ENCODE measurements around the gene ADAMTS2.

Gene ADAMTS2

DNA sequence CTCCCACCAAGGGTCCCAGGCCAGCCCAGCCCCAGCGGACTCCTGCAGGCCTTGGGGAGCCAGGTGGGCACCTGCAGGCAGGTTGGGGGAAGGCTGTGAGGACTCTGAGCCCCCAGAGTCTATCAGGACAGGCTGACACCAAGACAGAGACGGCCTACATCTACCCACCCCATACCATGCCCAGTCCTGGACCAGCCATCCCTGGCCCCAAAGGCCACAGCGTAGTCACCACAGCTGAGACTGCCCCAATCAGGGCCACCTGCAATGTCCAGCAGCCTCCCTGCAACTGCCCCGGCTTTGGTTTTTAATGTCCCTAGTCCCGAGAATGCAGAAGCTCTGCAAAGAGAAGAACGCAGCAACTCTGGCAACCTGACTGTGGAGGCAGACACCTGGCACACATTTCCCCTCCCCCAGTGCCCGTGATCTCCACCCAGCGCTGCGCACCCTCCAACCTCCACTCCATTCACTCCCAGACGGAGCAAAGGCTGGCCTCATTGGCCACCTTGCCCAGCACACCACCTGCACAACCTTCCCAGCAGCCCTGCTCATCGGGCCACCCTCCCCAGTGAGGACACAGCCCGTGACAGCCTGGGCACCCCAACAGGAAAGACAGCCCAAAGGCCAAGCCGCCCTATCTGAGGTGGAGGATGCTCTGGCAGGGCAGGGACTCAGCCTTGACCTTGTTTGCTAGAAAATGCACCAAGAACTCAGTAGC lies 14.9 kb downstream of the ADAMTS2 start:
- Histone ChIP-seq H3K9me3 (ENCODE audit: low read length) (no peaks in the 10 kb centered on the region), H2AFZ (ENCODE audit: low read length) (no peak overlapping the region), H3K4me2 (ENCODE audit: low read length) (no peak overlapping the region), H3F3A (ENCODE audit: insufficient read depth, low read length) (no peaks in the 10 kb centered on the region), H4K20me1 (ENCODE audit: insufficient read depth, low read length) (no peaks in the 10 kb centered on the region), H3K9ac (ENCODE audit: low read length) (no peak overlapping the region), H3K36me3 (ENCODE audit: insufficient read depth, low read length) (no peaks in the 10 kb centered on the region), H3K79me2 (ENCODE audit: insufficient read depth, low read length) (no peaks in the 10 kb centered on the region), H3K4me3 (ENCODE audit: low read depth, low read length, poor library complexity, severe bottlenecking) (no peak overlapping the region), H3K4me1 (ENCODE audit: insufficient read depth, low read length, severe bottlenecking) (no peaks in the 10 kb centered on the region), H3K27me3 (ENCODE audit: insufficient read depth, low read length) (no peaks in the 10 kb centered on the region), H3K27ac (ENCODE audit: low read depth, low read length, poor library complexity, severe bottlenecking) (no peak overlapping the region), H3K9me2 (ENCODE audit: low read depth, low read length) (no peaks in the 10 kb centered on the region)
- TF ChIP-seq EZH2 (IDR thresholded peaks at IDR 0.05; ENCODE audit: borderline replicate concordance, low read length) = no peak
- TF ChIP-seq, protein P1, sequence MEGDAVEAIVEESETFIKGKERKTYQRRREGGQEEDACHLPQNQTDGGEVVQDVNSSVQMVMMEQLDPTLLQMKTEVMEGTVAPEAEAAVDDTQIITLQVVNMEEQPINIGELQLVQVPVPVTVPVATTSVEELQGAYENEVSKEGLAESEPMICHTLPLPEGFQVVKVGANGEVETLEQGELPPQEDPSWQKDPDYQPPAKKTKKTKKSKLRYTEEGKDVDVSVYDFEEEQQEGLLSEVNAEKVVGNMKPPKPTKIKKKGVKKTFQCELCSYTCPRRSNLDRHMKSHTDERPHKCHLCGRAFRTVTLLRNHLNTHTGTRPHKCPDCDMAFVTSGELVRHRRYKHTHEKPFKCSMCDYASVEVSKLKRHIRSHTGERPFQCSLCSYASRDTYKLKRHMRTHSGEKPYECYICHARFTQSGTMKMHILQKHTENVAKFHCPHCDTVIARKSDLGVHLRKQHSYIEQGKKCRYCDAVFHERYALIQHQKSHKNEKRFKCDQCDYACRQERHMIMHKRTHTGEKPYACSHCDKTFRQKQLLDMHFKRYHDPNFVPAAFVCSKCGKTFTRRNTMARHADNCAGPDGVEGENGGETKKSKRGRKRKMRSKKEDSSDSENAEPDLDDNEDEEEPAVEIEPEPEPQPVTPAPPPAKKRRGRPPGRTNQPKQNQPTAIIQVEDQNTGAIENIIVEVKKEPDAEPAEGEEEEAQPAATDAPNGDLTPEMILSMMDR (IDR thresholded peaks at IDR 0.05; ENCODE audit: low read length) = no peak

DNA sequence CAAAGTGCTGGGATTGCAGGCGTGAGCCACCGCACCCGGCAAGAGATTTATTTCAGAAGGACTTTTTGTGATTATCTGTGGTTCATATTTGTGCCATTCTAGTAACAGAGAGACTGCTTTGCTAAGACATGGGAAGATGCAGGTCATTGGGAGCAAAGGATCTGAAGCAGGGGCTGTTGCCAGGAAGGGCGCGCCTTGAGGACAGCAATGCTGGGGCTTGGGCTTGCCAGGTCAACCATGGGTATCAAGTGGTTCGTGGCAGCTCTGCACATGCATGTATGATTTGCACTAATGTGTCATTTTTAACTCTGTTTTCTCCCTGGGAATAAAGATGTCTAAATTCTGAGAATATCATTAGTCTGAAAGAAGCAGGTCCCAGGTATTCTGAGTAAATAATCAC lies 17.0 kb downstream of the ADAMTS2 start:
- TF ChIP-seq, protein P1 (IDR thresholded peaks at IDR 0.05; ENCODE audit: low read length) = no peak
- TF ChIP-seq EZH2 (IDR thresholded peaks at IDR 0.05; ENCODE audit: borderline replicate concordance, low read length) = no peak
- no peak overlapping the region for H3K9ac ChIP-seq (ENCODE audit: low read length)

DNA sequence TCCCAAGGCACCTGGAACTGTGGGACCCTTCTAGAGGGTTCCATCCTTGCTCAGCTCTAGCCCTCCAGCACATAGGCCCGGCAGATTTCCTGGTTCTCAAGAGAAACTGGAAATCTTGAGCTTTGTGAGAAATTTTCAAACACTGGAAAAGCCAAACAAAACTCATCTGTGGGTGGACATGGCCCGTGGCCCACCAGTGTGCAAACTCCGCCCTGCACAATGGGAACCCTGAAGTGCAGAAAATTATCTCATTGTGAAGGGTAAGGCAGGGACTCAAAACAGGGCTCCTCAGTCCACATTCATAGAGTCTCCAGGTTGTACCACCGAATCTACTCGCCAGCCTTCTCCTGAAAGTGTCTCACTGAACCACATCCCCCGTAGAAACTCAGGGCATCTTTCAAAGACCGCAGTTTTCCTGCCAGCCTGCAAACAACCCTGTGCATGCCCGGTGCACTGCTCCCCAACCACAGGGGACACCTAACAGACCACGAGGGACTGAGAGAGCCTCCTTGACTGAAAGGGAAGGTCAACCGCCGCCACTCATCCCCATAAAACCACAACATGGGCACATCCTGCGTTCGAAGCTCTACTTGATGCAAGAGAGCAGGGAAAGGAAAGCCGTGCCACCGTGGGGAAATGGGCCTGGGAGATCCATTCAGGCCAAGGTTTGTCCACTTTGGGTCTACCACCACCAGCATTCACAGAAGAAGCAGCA lies 18.1 kb downstream of the ADAMTS2 start:
- Histone ChIP-seq H4K20me1 (ENCODE audit: insufficient read depth, low read length) (no peaks in the 10 kb centered on the region), H3K4me2 (ENCODE audit: low read length) (no peak overlapping the region), H3K9ac (ENCODE audit: low read length) (no peak overlapping the region), H2AFZ (ENCODE audit: low read length) (no peak overlapping the region), H3K4me1 (ENCODE audit: insufficient read depth, low read length, severe bottlenecking) (no peaks in the 10 kb centered on the region), H3K9me2 (ENCODE audit: low read depth, low read length) (no peaks in the 10 kb centered on the region), H3K36me3 (ENCODE audit: insufficient read depth, low read length) (no peaks in the 10 kb centered on the region), H3F3A (ENCODE audit: insufficient read depth, low read length) (no peaks in the 10 kb centered on the region), H3K27me3 (ENCODE audit: insufficient read depth, low read length) (no peaks in the 10 kb centered on the region), H3K4me3 (ENCODE audit: low read depth, low read length, poor library complexity, severe bottlenecking) (no peak overlapping the region), H3K9me3 (ENCODE audit: low read length) (no peaks in the 10 kb centered on the region), H3K79me2 (ENCODE audit: insufficient read depth, low read length) (no peaks in the 10 kb centered on the region), H3K27ac (ENCODE audit: low read depth, low read length, poor library complexity, severe bottlenecking) (no peak overlapping the region)
- TF ChIP-seq EZH2 (IDR thresholded peaks at IDR 0.05; ENCODE audit: borderline replicate concordance, low read length) = no peak
- TF ChIP-seq, protein P1 (IDR thresholded peaks at IDR 0.05; ENCODE audit: low read length) = no peak

More for the DNA sequence above, 17.0 kb downstream of the ADAMTS2 start:
- H3K27me3 ChIP-seq (ENCODE audit: insufficient read depth, low read length) = no peaks in the 10 kb centered on the region
- no peaks in the 10 kb centered on the region for H3K79me2 ChIP-seq (ENCODE audit: insufficient read depth, low read length)
- no peaks in the 10 kb centered on the region for H3K4me1 ChIP-seq (ENCODE audit: insufficient read depth, low read length, severe bottlenecking)
- H3K4me2 ChIP-seq (ENCODE audit: low read length) = no peak overlapping the region
- no peaks in the 10 kb centered on the region for H3K36me3 ChIP-seq (ENCODE audit: insufficient read depth, low read length)
- no peak overlapping the region for H3K27ac ChIP-seq (ENCODE audit: low read depth, low read length, poor library complexity, severe bottlenecking)
- no peak overlapping the region for H3K4me3 ChIP-seq (ENCODE audit: low read depth, low read length, poor library complexity, severe bottlenecking)
- H3K9me3 ChIP-seq (ENCODE audit: low read length) = no peaks in the 10 kb centered on the region
- no peak overlapping the region for H2AFZ ChIP-seq (ENCODE audit: low read length)
- H3K9me2 ChIP-seq (ENCODE audit: low read depth, low read length) = no peaks in the 10 kb centered on the region
- no peaks in the 10 kb centered on the region for H4K20me1 ChIP-seq (ENCODE audit: insufficient read depth, low read length)
- no peaks in the 10 kb centered on the region for H3F3A ChIP-seq (ENCODE audit: insufficient read depth, low read length)

All from OCI-LY1 (cell line).